DOHH2 (cell line): ENCODE data around the gene LATS2.

ENCODE experiments used
- H3F3A ChIP-seq: fragments of 200-600 bp; sonication (generic), shearing (Covaris generic); 2 replicates; pipeline ENCODE4 v1.6.0; 2016; ENCODE audit warnings: antibody characterized with exemption, mild to moderate bottlenecking; ENCODE audit not compliant: control insufficient read depth, insufficient read depth
- H3K27ac ChIP-seq: fragments of 200-600 bp; sonication (generic); 2 replicates; pipeline ENCODE4 v1.5.1; 2014; ENCODE audit warnings: low read depth, mild to moderate bottlenecking, low read length, moderate library complexity
- H3K27me3 ChIP-seq: fragments of 200-600 bp; sonication (generic); 2 replicates; pipeline ENCODE4 v1.6.1; 2014; ENCODE audit warnings: mild to moderate bottlenecking, low read length, mixed read lengths; ENCODE audit not compliant: control insufficient read depth
- H3K36me3 ChIP-seq: fragments of 200-600 bp; sonication (generic); 2 replicates; pipeline ENCODE4 v1.6.1; 2014; ENCODE audit warnings: mild to moderate bottlenecking, low read length, moderate library complexity, mixed read lengths; ENCODE audit not compliant: control insufficient read depth
- H3K4me1 ChIP-seq: fragments of 200-600 bp; sonication (generic); 2 replicates; pipeline ENCODE4 v1.6.1; 2014; ENCODE audit warnings: mild to moderate bottlenecking, low read length, mixed read lengths; ENCODE audit not compliant: control insufficient read depth
- H3K4me2 ChIP-seq: fragments of 200-600 bp; sonication (generic); 2 replicates; pipeline ENCODE4 v1.6.0; 2014; ENCODE audit warnings: mild to moderate bottlenecking, low read length, moderate library complexity
- H3K4me3 ChIP-seq: fragments of 200-600 bp; sonication (generic); 2 replicates; pipeline ENCODE4 v1.5.1; 2014; ENCODE audit warnings: mild to moderate bottlenecking, low read length, mixed read lengths
- H3K79me2 ChIP-seq: fragments of 200-600 bp; sonication (generic); 2 replicates; pipeline ENCODE4 v1.6.1; 2014; ENCODE audit warnings: mild to moderate bottlenecking, low read length, mixed read lengths; ENCODE audit not compliant: control insufficient read depth
- H3K9me2 ChIP-seq: fragments of 200-600 bp; sonication (generic); replicated peaks from 2 replicates; pipeline ENCODE4 v1.6.1; 2014; ENCODE audit warnings: mild to moderate bottlenecking, low read length, mixed read lengths; ENCODE audit not compliant: control insufficient read depth
- H3K9me3 ChIP-seq: fragments of 200-600 bp; sonication (generic); 2 replicates; pipeline ENCODE4 v1.6.1; 2014; ENCODE audit warnings: antibody characterized with exemption, low read length, mixed read lengths; ENCODE audit not compliant: control insufficient read depth, insufficient read depth
- H4K20me1 ChIP-seq: fragments of 200-600 bp; sonication (generic); 2 replicates; pipeline ENCODE4 v1.6.0; 2014; ENCODE audit warnings: low read depth, mild to moderate bottlenecking, antibody characterized with exemption, low read length, moderate library complexity; ENCODE audit not compliant: control insufficient read depth, insufficient read depth
- EZH2phosphoT487 ChIP-seq: fragments of 200-600 bp; sonication (generic); IDR thresholded peaks from 2 replicates; pipeline ENCODE4 v1.6.1; 2017; ENCODE audit warnings: borderline replicate concordance, mild to moderate bottlenecking, antibody characterized with exemption, low read length, moderate library complexity, mixed read lengths
- TF ChIP-seq, protein P1 (sequence below): fragments of 200-600 bp; sonication (generic); IDR thresholded peaks from one replicate; pipeline ENCODE4 v1.5.1; 2014; ENCODE audit warnings: antibody characterized with exemption, mild to moderate bottlenecking, low read depth, low read length; ENCODE audit not compliant: poor library complexity, severe bottlenecking

The LATS2 gene

DNA sequence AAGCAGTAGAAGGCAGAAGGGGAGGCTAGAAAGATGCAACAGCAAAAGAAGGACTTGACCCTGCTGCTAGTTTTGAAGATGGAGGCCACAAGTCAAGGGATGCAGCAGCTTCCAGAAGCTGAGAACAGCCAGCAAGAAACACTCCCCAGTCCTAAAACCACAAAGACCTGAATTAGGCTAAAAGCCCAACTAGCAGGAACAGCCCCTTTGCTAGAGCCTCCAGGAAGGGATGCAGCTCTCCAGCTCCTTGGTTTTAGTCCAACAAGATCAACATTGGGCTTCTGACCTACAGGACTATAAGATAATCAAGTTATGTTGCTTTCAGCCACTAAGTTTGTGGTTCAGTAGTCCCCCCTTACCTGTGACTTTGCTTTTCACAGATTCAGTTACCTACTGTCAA lies 10.5 kb upstream of the LATS2 start:
- Histone ChIP-seq H3F3A (no peaks in the 10 kb centered on the region), H3K9me2 (no peaks in the 10 kb centered on the region), H3K79me2 (no peaks in the 10 kb centered on the region), H3K9me3 (no peaks in the 10 kb centered on the region), H3K27me3 (no peaks in the 10 kb centered on the region; the same call in 1 of the 2 replicates), H3K36me3 (no peaks in the 10 kb centered on the region), H4K20me1 (no peaks in the 10 kb centered on the region), H3K4me2 (no peak overlapping the region), H3K4me3 (no peak overlapping the region), H3K27ac (no peak overlapping the region), H3K4me1 (no peaks in the 10 kb centered on the region)
- TF ChIP-seq, protein P1, sequence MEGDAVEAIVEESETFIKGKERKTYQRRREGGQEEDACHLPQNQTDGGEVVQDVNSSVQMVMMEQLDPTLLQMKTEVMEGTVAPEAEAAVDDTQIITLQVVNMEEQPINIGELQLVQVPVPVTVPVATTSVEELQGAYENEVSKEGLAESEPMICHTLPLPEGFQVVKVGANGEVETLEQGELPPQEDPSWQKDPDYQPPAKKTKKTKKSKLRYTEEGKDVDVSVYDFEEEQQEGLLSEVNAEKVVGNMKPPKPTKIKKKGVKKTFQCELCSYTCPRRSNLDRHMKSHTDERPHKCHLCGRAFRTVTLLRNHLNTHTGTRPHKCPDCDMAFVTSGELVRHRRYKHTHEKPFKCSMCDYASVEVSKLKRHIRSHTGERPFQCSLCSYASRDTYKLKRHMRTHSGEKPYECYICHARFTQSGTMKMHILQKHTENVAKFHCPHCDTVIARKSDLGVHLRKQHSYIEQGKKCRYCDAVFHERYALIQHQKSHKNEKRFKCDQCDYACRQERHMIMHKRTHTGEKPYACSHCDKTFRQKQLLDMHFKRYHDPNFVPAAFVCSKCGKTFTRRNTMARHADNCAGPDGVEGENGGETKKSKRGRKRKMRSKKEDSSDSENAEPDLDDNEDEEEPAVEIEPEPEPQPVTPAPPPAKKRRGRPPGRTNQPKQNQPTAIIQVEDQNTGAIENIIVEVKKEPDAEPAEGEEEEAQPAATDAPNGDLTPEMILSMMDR = no peak
- TF ChIP-seq EZH2phosphoT487 = no peak

DNA sequence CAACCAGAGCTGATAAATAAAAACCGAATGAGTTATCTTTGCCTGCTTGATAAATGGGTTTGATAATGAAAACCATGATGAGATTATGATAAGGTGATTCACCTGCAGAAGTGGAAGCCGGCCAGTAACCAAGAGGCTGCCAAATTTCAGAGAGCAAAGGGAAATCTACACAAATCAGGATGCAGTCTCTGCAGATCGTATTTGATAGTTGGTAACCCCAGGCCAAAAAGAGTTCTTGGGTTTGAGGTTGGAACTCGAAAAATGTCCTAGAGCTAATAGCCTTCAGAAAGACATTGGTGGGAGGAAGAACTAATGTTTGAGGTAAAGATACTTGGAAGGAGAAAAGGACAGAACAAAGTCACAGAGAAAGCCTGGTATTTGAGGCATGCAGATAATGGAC lies 9.6 kb upstream of the LATS2 start:
- no peak overlapping the region for H3K4me2 ChIP-seq
- no peak for TF ChIP-seq EZH2phosphoT487
- TF ChIP-seq, protein P1 = no peak
- no peaks in the 10 kb centered on the region for H3K36me3 ChIP-seq
- no peaks in the 10 kb centered on the region for H3K9me2 ChIP-seq
- no peaks in the 10 kb centered on the region; the same call in 1 of the 2 replicates for H3K27me3 ChIP-seq
- no peaks in the 10 kb centered on the region for H4K20me1 ChIP-seq
- H3K79me2 ChIP-seq = no peaks in the 10 kb centered on the region
- H3K4me3 ChIP-seq = no peak overlapping the region
- no peak overlapping the region for H3K27ac ChIP-seq
- H3F3A ChIP-seq = no peaks in the 10 kb centered on the region
- H3K4me1 ChIP-seq = no peaks in the 10 kb centered on the region
- H3K9me3 ChIP-seq = no peaks in the 10 kb centered on the region

DNA sequence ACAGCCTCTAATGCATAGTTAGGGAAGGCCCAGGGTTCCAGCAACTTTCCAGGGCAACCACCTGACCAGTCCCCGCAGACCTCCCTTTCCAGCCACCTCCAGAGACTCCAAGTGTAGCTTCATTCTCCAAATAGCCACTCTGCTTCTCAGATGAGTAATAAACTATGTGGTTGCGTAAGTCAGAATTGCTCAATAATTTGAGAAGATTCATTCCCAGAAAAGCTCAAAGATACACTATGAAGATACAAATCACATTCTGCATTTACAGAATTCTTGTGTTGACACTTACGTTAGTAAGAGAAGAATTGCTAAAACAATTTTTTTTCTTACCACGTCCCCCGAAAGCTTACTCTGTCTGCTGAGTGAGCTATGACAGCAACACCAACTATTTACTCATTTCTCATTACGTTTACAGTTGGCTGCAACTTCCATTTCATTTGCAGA lies 8.2 kb upstream of the LATS2 start:
- Histone ChIP-seq H4K20me1 (no peaks in the 10 kb centered on the region), H3K4me2 (no peak overlapping the region), H3K4me1 (no peaks in the 10 kb centered on the region), H3K27ac (no peak overlapping the region), H3K79me2 (no peaks in the 10 kb centered on the region), H3K36me3 (no peaks in the 10 kb centered on the region), H3K9me3 (no peaks in the 10 kb centered on the region), H3K4me3 (no peak overlapping the region), H3K27me3 (no peaks in the 10 kb centered on the region; the same call in 1 of the 2 replicates), H3F3A (no peaks in the 10 kb centered on the region), H3K9me2 (no peaks in the 10 kb centered on the region)
- no peak for TF ChIP-seq EZH2phosphoT487
- TF ChIP-seq, protein P1 = no peak
